Amygdala (tissue), 56 donors: Measurements from ENCODE around the gene PGAP2.
A peak's percentile ranks its signal among the peaks of the same experiment; 100 is the strongest.
"Not testable (repeated sequence)": the region's sequence is repeated elsewhere in the genome, so short reads cannot be mapped to it uniquely, and the experiment has no call there.

Source experiments
- DNase-seq, 56 donors: peaks; one replicate each; lab custom pipeline; 2025; lab: John Stamatoyannopoulos, UW

Gene PGAP2

GRCh38 chr11:3802011-3802790, 6.2 kb upstream of the PGAP2 start:
- DNase-seq: no peak

- no peak for DNase-seq
Measured at GRCh38 chr11:3803726-3804495, 4.4 kb upstream of the PGAP2 start.

GRCh38 chr11:3808861-3809623, 682 bp downstream of the PGAP2 start:
- no peak for DNase-seq

GRCh38 chr11:3809624-3809928, 1.2 kb downstream of the PGAP2 start:
- no peak for DNase-seq

GRCh38 chr11:3810446-3810845, 2.1 kb downstream of the PGAP2 start:
- no peak for DNase-seq

GRCh38 chr11:3810951-3811350, 2.6 kb downstream of the PGAP2 start:
- no peak for DNase-seq

GRCh38 chr11:3814832-3815231, 6.5 kb downstream of the PGAP2 start:
- DNase-seq: not testable (repeated sequence)

GRCh38 chr11:3815845-3816244, 7.5 kb downstream of the PGAP2 start:
- no peak for DNase-seq

GRCh38 chr11:3816673-3817072, 8.3 kb downstream of the PGAP2 start:
- DNase-seq: no peak

- DNase-seq: no peak
Measured at GRCh38 chr11:3817181-3817800, 8.9 kb downstream of the PGAP2 start.

GRCh38 chr11:3820971-3821370, 12.6 kb downstream of the PGAP2 start:
- no peak for DNase-seq

GRCh38 chr11:3822312-3822711, 14.0 kb downstream of the PGAP2 start:
- DNase-seq: no peak

GRCh38 chr11:3823303-3823702, 14.9 kb downstream of the PGAP2 start:
- DNase-seq: no peak

- no peak for DNase-seq
Measured at GRCh38 chr11:3823762-3824506, 15.6 kb downstream of the PGAP2 start.

GRCh38 chr11:3824714-3825472, 16.5 kb downstream of the PGAP2 start:
- peak in 27 of 56 donors; percentile 12 to 78 (median 50) for DNase-seq

GRCh38 chr11:3825473-3826154, 17.3 kb downstream of the PGAP2 start:
- no peak for DNase-seq

GRCh38 chr11:3826721-3827120, 18.4 kb downstream of the PGAP2 start:
- DNase-seq: peak in 46 of 56 donors; percentile 32 to 91 (median 76)

GRCh38 chr11:3827434-3828186, 19.2 kb downstream of the PGAP2 start:
- peak in 11 of 56 donors; percentile 27 to 59 (median 46) for DNase-seq
